GM21576 (cell line): ENCODE results near the gene GADL1.
A peak's percentile ranks its signal among the peaks of the same experiment; 100 is the strongest.

ENCODE experiments used
- ATAC-seq: cut with Tn5 transposase; IDR thresholded peaks from one replicate; pipeline ENCODE4 v1.9.1; 2021; ENCODE audit warnings: mild to moderate bottlenecking, moderate library complexity; ENCODE audit not compliant: unreplicated experiment

GADL1 gene

GRCh38 chr3:30764281-30764680 lies 130.2 kb downstream of the GADL1 start:
- no peak for ATAC-seq

DNA sequence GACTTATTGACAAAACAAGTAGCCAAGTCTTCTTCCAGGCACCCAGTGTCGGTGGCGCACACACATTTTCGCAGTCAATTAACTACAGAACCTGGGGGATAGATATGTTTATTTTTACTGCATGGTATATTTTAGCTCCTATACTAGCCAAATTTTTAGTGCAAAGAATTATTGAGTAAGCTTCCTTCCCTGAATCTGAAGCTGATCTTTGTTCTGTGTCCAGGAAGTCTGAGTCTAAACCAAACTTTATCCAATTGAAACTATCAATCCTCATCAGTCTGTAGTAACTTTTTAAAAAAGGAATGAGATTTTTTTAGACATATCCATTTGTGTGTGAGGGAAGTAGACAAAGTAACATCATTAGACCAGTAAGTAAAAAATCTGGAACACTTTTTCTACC lies 133.1 kb downstream of the GADL1 start:
- ATAC-seq, result no peak

- ATAC-seq, result no peak
Observed at GRCh38 chr3:30760737-30761136, 133.7 kb downstream of the GADL1 start.

GRCh38 chr3:30760040-30760695 lies 134.3 kb downstream of the GADL1 start:
- ATAC-seq, result no peak

DNA sequence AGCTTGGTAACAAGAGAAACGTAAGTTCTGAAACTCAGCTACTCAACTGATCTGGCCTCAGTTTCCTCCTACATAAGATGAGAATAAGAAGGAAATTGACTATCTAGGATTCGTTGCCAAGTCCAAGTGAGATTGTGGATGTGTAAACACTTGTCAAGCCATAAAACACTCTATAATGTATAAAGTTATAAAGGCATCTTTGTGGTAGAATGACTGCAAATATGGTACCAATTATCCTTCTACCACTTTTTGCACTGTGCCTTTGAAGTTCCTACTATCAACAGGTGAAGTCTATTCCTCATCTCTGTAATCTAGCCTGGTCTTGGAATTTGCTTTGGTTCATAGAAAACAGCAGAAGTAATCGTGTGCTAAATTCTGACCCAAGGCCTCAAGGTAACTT lies 138.2 kb downstream of the GADL1 start:
- ATAC-seq, result no peak

DNA sequence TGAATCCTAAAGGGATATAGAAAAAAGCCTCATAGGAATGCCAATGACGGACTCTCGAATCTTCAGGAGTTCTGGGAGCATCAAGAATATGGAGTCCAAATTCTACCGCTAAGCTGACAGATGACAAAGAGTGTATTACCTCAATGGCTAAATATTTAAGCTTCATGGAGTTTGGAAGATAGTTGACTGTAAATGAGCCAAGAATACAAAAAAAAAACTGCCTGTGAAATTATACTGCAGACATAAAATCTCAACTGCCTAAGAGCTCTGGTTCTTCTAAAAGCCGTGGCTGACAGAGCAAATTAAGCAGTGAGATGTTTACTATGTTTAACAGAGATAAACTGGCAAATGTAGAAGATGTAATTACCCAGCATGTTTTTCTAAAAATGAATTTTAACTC lies 140.0 kb downstream of the GADL1 start:
- ATAC-seq, result no peak

- no peak for ATAC-seq
Observed at GRCh38 chr3:30753766-30754165, 140.7 kb downstream of the GADL1 start.

GRCh38 chr3:30752970-30753369 lies 141.5 kb downstream of the GADL1 start:
- ATAC-seq, result no peak

DNA sequence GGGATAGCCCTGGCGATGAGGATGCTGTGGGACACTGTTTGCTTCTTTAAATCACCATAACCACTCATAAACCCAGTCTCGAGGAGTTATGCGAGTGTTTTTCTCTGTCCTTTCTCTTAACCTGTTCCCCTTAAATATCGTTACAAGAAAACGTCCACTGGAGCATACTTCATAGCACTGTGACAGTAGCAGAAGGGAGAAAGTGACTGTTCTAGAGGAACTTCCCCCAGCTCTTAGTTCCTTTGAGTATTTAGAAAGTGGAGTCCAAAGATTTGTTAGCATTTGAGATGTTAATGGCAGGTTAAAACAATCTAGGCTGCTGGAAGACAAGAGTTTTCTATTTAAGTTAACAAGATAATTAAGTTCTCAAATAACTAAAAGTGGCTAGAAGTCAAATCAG lies 142.0 kb downstream of the GADL1 start:
- ATAC-seq, result no peak

GRCh38 chr3:30751610-30752299 lies 142.7 kb downstream of the GADL1 start:
- peak; percentile 68 for ATAC-seq

DNA sequence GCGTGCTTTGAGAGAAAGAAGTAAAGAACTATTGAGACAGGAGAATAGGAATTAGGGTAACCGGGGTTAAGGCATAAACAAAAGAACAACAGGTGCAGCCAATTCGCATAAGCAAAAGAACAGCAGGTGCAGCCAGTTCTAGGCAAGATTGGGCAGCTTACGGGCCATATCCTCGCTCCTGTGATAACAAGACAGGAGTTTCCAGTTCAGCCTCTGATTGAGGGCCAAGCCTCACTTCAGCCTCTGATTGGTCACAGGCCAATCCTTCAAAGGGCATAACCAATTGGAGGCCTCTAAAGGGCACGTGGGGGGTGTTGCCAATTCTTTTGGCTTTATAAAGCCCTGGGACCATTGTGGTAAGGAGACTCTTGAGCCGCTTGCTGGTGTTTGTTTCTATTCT lies 143.5 kb downstream of the GADL1 start:
- no peak for ATAC-seq

- no peak for ATAC-seq
Observed at GRCh38 chr3:30749230-30749629, 145.2 kb downstream of the GADL1 start.

- ATAC-seq, result no peak
Observed at GRCh38 chr3:30747771-30748281, 146.6 kb downstream of the GADL1 start.

DNA sequence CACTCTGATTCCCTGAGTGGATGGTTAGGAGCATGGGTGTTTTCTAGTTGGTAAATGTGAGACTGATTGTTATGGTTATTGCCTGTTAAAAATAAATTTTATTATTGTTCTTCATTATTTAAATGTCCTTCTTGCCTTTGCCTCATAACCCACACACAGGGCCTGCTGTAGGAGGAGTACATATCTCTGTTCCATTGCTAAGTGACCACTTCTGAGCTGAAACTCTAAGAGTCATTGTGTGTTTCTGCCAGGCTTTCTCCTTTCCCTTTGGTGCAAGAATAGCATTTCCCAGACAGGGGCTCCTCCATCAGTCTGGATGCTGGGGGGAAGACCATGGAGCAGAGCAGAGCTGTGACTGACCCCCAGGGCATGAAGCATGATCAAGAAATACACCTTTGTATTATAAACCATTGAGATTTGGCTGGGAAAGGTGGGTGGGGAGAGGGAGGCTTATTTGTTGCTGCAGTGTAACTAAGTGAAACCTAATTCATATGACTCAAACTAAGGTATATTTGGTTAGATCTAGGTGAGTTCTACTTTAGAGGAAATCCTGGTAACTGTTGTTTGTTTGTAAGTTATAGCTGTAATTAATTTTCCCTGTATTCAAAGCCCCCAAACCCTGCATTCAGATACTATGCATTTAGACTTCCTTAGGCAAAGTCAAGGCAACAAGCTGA lies 150.7 kb downstream of the GADL1 start:
- no peak for ATAC-seq

- no peak for ATAC-seq
Observed at GRCh38 chr3:30742796-30743619, 151.5 kb downstream of the GADL1 start.

DNA sequence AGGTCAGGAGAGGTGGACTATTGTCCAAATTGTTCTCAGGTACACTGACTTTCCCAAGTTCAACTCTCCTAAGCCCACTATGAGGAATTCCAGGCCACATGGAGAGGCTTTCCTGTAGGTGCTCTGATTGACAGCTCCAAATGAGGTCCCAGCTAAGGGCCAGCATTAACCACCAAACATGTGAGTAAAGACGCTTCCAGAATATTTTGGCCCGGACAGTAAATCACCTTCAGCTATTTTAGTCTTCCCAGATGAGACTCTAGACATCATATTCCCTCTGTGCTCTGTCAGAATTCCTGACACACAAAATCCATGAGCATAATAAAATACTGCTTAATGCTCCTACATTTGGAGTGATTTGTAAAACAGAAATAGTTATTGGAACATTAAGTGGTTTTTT lies 152.6 kb downstream of the GADL1 start:
- no peak for ATAC-seq

DNA sequence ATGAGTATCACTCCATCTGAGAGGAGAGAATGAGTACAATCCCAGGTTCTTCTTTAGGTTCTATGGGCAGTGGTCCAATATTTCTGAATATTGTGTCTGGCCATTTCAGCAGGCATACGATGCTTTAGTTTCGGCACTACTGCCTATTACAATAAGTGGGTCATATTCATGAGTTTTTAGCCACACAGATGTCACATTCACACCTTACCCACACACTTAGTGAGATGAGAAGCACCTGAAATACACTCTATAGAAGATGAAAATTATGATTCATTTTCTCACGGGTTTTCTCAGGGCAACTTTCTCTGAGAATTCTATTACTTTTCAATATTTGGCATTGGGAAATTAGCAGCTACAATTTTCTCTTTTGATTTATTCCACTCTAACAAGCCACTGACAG lies 155.9 kb downstream of the GADL1 start:
- ATAC-seq, result no peak

DNA sequence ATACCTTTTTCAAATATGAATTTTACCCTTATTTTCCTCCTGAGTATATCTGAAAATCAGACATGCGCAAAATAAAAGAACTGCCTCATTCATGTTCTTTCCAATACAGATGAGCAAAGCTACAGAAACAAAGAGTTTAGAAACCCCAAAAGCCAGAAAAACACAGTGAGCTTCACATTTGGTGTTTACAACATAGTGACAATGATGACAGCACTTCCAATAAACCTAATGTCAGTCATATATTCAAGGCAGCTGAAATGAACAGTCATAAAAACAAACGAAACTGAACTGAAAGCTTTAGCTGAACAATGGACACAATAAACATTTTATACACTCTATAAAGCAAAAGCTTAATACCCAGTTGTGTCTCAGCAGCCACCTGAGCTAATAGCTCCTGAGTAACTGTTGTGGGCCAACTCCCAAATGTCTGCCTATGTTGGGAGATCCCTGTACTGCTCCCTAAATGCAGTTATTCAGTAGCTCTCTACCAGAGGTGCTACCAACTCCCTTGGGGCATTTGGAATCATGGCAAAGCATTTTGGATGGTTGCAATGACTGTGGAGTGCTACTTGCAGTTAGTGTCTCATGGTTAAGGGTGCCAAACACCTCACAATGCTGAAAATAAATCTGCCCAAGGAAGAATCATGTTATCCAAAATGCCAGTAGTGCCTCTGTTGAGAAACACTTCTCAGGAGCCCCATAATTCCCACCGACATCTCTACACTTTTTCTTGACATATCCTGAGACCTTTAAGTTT lies 156.5 kb downstream of the GADL1 start:
- ATAC-seq, result no peak

DNA sequence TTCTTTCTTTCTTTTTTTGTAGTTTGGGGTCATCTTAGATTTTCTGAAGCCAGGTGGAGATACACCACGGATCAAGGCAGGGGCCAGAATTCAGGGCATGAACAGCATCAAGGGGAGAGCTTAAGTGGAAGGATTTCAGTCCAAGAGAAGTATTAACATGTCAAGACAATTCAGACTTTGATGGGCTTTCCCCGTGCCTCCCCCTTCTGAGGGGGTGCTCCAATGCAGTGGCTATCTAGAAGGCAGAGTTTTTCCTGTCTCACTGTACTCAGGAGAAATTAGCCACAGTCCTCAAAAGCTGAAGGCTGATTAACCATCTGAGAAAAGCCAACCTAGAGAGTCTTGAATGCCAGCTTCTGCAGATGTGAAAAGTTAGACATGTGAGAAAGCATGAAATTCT lies 160.8 kb downstream of the GADL1 start:
- no peak for ATAC-seq

DNA sequence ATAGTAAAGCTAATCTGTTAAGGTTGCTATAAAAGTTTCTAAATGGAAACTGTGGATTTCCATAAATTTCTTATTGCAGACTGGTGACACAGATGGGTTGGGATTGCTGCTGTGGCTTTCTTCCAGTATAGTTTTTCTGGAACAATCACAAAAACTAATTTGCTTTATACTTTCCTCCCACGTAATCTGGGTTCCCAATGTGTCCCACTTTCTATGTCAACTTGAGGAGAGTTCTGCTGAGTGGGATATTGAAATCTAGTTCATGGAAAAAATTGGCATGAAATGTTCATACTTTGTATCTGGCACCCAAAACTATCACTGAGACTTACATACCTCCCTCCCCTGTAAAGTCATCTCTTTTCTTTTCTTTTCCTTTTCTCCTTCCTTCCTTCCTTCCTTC lies 161.3 kb downstream of the GADL1 start:
- no peak for ATAC-seq
